Endothelial cell of umbilical vein (primary cell): ENCODE measurements around the gene SIAE. TPM values are rescaled to one million over a fixed set of nuclear protein-coding genes. Genes with fewer than 3 reads are reported as not detected.

Experiments used
- BruUV-seq: library from RNA; stranded (reverse); fragments of 400-500 nt; replicated peaks from 2 replicates; lab custom pipeline; 2021; lab: Mats Ljungman, UMichigan
- CTCF ChIA-PET: fragments of 300-600, 350-600 bp; sonication (Branson Sonifier 250); formaldehyde crosslinking; loops from one replicate; lab custom pipeline; 2021; ENCODE audit warnings: antibody characterized with exemption, inconsistent platforms; lab: Charles Lee
- POLR2A ChIA-PET: fragments of 300-600, 350-600 bp; sonication (Branson Sonifier 250); formaldehyde crosslinking; loops from one replicate; lab custom pipeline; 2021; ENCODE audit warnings: antibody characterized with exemption, inconsistent platforms; lab: Charles Lee
- DNase-seq: peaks from one replicate; pipeline ENCODE4 v3.0.0-alpha.2; 2011; ENCODE audit warnings: low read depth, low spot score
- FAIRE-seq: peaks from 2 replicates; lab custom pipeline; 2011; peaks lifted over from hg19 to GRCh38; lab: Jason Lieb, UNC
- H2AFZ ChIP-seq: 2 replicates; pipeline ENCODE4 v1.6.0; 2012; ENCODE audit warnings: low read depth, low read length, control low read depth, inconsistent platforms
- H3K27ac ChIP-seq: 2 replicates; pipeline ENCODE4 v1.5.1; 2011; ENCODE audit warnings: low read depth, mild to moderate bottlenecking, control low read depth, low read length, moderate library complexity; ENCODE audit not compliant: insufficient read depth
- H3K27me3 ChIP-seq, 2 experiments: 2 replicates each; pipeline versions ENCODE4 v1.6.0 to v1.6.1; 2011; ENCODE audit warnings: low read length in 2 of 2, mixed read lengths in 1 of 2; ENCODE audit not compliant: control insufficient read depth in 2 of 2, insufficient read depth in 2 of 2
- H3K36me3 ChIP-seq, 2 experiments: 2 replicates in 1 of 2; 3 replicates in 1 of 2; pipeline ENCODE4 v1.5.1; 2011; ENCODE audit warnings: low read length in 2 of 2, mild to moderate bottlenecking in 1 of 2, moderate library complexity in 1 of 2; ENCODE audit not compliant: control insufficient read depth in 2 of 2, insufficient read depth in 2 of 2; ENCODE audit errors: extremely low read depth in 1 of 2
- H3K4me1 ChIP-seq: 3 replicates; pipeline ENCODE4 v1.5.1; 2011; ENCODE audit warnings: mild to moderate bottlenecking, low read length; ENCODE audit not compliant: control insufficient read depth, insufficient read depth; ENCODE audit errors: extremely low read depth
- H3K4me2 ChIP-seq: 2 replicates; pipeline ENCODE4 v1.6.1; 2011; ENCODE audit warnings: low read length, control low read depth, mixed read lengths; ENCODE audit not compliant: insufficient read depth
- H3K4me3 ChIP-seq, 3 experiments: fragments of 200-600 bp in 1 of 3; sonication (generic), shearing (Covaris generic) in 1 of 3; replicated peaks in 1 of 3; 2 replicates each; pipeline ENCODE4 v1.5.1; 2011 to 2016; ENCODE audit warnings: control low read depth in 3 of 3, low read length in 3 of 3, mild to moderate bottlenecking in 2 of 3, inconsistent platforms in 1 of 3, low read depth in 1 of 3, moderate library complexity in 1 of 3; ENCODE audit not compliant: insufficient read depth in 1 of 3
- H3K79me2 ChIP-seq: 2 replicates; pipeline ENCODE4 v1.6.0; 2012; ENCODE audit warnings: low read length, inconsistent platforms; ENCODE audit not compliant: control insufficient read depth, insufficient read depth
- H3K9ac ChIP-seq: replicated peaks from 2 replicates; pipeline ENCODE3; 2011; ENCODE audit warnings: low read length, control low read depth; ENCODE audit not compliant: insufficient read depth; ENCODE audit errors: extremely low read depth
- H3K9me1 ChIP-seq: replicated peaks from 3 replicates; pipeline ENCODE4 v1.6.0; 2011; ENCODE audit warnings: mild to moderate bottlenecking, low read length; ENCODE audit not compliant: control insufficient read depth, insufficient read depth; ENCODE audit errors: extremely low read depth
- H3K9me3 ChIP-seq: replicated peaks from 2 replicates; pipeline ENCODE4 v1.5.1; 2012; ENCODE audit warnings: low read length, inconsistent platforms; ENCODE audit not compliant: control insufficient read depth, insufficient read depth
- H4K20me1 ChIP-seq: replicated peaks from 2 replicates; pipeline ENCODE3; 2011; ENCODE audit warnings: mild to moderate bottlenecking, low read length; ENCODE audit not compliant: control insufficient read depth, insufficient read depth; ENCODE audit errors: extremely low read depth
- CTCF ChIP-seq, 2 donors: IDR thresholded peaks; 1 replicate in 1 of 2; 2 replicates in 1 of 2; pipeline ENCODE4 v1.5.1; 2011; ENCODE audit warnings: low read length in 2 of 2, mild to moderate bottlenecking in 2 of 2, moderate library complexity in 2 of 2, control low read depth in 1 of 2, inconsistent platforms in 1 of 2, low read depth in 1 of 2; ENCODE audit not compliant: insufficient read depth in 1 of 2; ENCODE audit errors: extremely low read depth in 1 of 2
- EZH2 ChIP-seq: IDR thresholded peaks from 2 replicates; pipeline ENCODE4 v1.6.1; 2012; ENCODE audit warnings: borderline replicate concordance, low read depth, mild to moderate bottlenecking, moderate library complexity, low read length, inconsistent platforms; ENCODE audit not compliant: severe bottlenecking
- FOS ChIP-seq: IDR thresholded peaks from 2 replicates; pipeline ENCODE4 v1.6.1; 2011; ENCODE audit warnings: mild to moderate bottlenecking, low read length, moderate library complexity, borderline replicate concordance; ENCODE audit not compliant: insufficient read depth
- GATA2 ChIP-seq: IDR thresholded peaks from 2 replicates; pipeline ENCODE4 v1.7.0; 2011; ENCODE audit warnings: low read depth, mild to moderate bottlenecking, moderate library complexity, mixed read lengths, low read length; ENCODE audit not compliant: insufficient read length, insufficient read depth
- JUN ChIP-seq: IDR thresholded peaks from 2 replicates; pipeline ENCODE4 v1.6.1; 2011; ENCODE audit warnings: borderline replicate concordance, low read depth; ENCODE audit not compliant: insufficient read length, insufficient read depth
- MAX ChIP-seq: IDR thresholded peaks from 2 replicates; pipeline ENCODE4 v1.6.1; 2011; ENCODE audit not compliant: insufficient read depth, insufficient read length
- MYC ChIP-seq: IDR thresholded peaks from one replicate; pipeline ENCODE4 v1.6.1; 2011; ENCODE audit warnings: mild to moderate bottlenecking, low read depth, low read length
- POLR2A ChIP-seq: IDR thresholded peaks from 2 replicates; pipeline ENCODE4 v1.6.1; 2012; ENCODE audit warnings: low read depth, mild to moderate bottlenecking, control low read depth, low read length
- POLR2AphosphoS5 ChIP-seq: IDR thresholded peaks from 2 replicates; pipeline ENCODE4 v1.6.1; 2012; ENCODE audit warnings: low read depth, mild to moderate bottlenecking, control low read depth, low read length, moderate library complexity; ENCODE audit not compliant: insufficient read depth
- dilution Hi-C: fragments of 300-500 bp; cut with MboI; formaldehyde crosslinking; loops from one replicate; pipeline ENCODE4 v1.15.0; 2019; ENCODE audit warnings: low sequenced_read_pairs; ENCODE audit not compliant: extremely low pct_ligation_motif_present
- intact Hi-C: fragments of 100-400 bp; cut with micrococcal nuclease; formaldehyde crosslinking; loops from one replicate; pipeline ENCODE4 v1.10.0; 2022
- polyA plus RNA-seq, 4 experiments: library from polyadenylated mRNA; depleted of rRNA in 3 of 4; stranded (reverse) in 3 of 4; unstranded in 1 of 4; fragments of >200 nt; gene quantifications; 2 replicates each; pipeline versions ENCODE4 v1.2.1 to v1.2.3, GENCODE V29; 2011 to 2012; ENCODE audit warnings: missing spikeins in 1 of 4
- total RNA-seq: library from RNA; stranded (reverse); gene quantifications from 2 replicates; pipeline ENCODE4 v1.2.3, GENCODE V29; 2021

Gene SIAE
- total and polyA plus RNA-seq, 2 donors (not counting 3 experiments of a cell fraction or from before 2014, with no cell fraction given): 16.9 to 23.9 TPM

- no TSS peak for BruUV-seq
- H3K27ac ChIP-seq: no peak overlapping the region
- TF ChIP-seq CTCF (IDR thresholded peaks at IDR 0.05; ENCODE audit: extremely low read depth in 1 of 2, insufficient read depth in 1 of 2, low read depth in 1 of 2, low read length in 2 of 2): no peak
- TF ChIP-seq POLR2A: no peak
- no peak for TF ChIP-seq FOS
- no peak for TF ChIP-seq MYC
- TF ChIP-seq GATA2: no peak
- TF ChIP-seq POLR2AphosphoS5: no peak
- no peak for TF ChIP-seq EZH2
- no peak for TF ChIP-seq JUN
- no peak for TF ChIP-seq MAX
- H4K20me1 ChIP-seq: no peaks in the 10 kb centered on the region
- FAIRE-seq (no peak), DNase-seq (no peak)
- no peaks in the 10 kb centered on the region for H3K36me3 ChIP-seq
- H2AFZ ChIP-seq: no peak overlapping the region
- H3K9me1 ChIP-seq: no peaks in the 10 kb centered on the region
- H3K9ac ChIP-seq: no peak overlapping the region
- no peaks in the 10 kb centered on the region for H3K79me2 ChIP-seq
- peaks cover 13% of the 10 kb centered on the region for H3K4me1 ChIP-seq
- H3K9me3 ChIP-seq: no peaks in the 10 kb centered on the region
- no peak overlapping the region for H3K4me2 ChIP-seq
- intact Hi-C loops: no loop called here
- CTCF ChIA-PET: interaction anchor here (0.9 to 2.9 kb wide), 5 partner anchors 10 to 218 kb away, joined by 3 to 17 read pairs (median 3); no protein-coding TSS in a partner anchor
- dilution Hi-C loops: no loop called here
- H3K27me3 ChIP-seq: no peaks in the 10 kb centered on the region
- POLR2A ChIA-PET: no interaction called here
- no peak overlapping the region for H3K4me3 ChIP-seq
Measured at GRCh38 chr11:124648610-124649009, 24.9 kb downstream of the SIAE start.
